H1 (cell line): Measurements from ENCODE around the gene VPS13C. TPM values are rescaled to one million over a fixed set of nuclear protein-coding genes. Genes with fewer than 3 reads are reported as not detected.

Source experiments
- CTCF ChIA-PET: fragments of 300-600 bp; sonication (Branson Sonifier 250); formaldehyde crosslinking; loops from one replicate; lab custom pipeline; 2021; ENCODE audit not compliant: partially characterized antibody; lab: Charles Lee
- POLR2A ChIA-PET: fragments of 300-600 bp; sonication (Branson Sonifier 250); formaldehyde crosslinking; loops from one replicate; lab custom pipeline; 2021; ENCODE audit warnings: inconsistent platforms; ENCODE audit not compliant: partially characterized antibody; lab: Charles Lee
- DNase-seq, 2 experiments: peaks; one replicate each; pipeline versions ENCODE4 v3.0.0 to v3.0.0-alpha.2; 2010 to 2022; ENCODE audit warnings: low spot score in 2 of 2, low read depth in 1 of 2, mixed read lengths in 1 of 2
- FAIRE-seq: peaks from 2 replicates; lab custom pipeline; 2011; peaks lifted over from hg19 to GRCh38; lab: Jason Lieb, UNC
- H2AFZ ChIP-seq: 2 replicates; pipeline ENCODE4 v1.8.1; 2012; ENCODE audit warnings: low read length, inconsistent platforms
- H2AK5ac ChIP-seq: 2 replicates; pipeline ENCODE4 v1.6.1; 2013; ENCODE audit warnings: low read depth, low read length
- H2BK120ac ChIP-seq: replicated peaks from 2 replicates; pipeline ENCODE3; 2013; ENCODE audit warnings: low read depth, low read length, inconsistent platforms
- H2BK12ac ChIP-seq: 2 replicates; pipeline ENCODE4 v1.6.1; 2013; ENCODE audit warnings: low read depth, low read length
- H2BK15ac ChIP-seq: 2 replicates; pipeline ENCODE4 v1.6.1; 2013; ENCODE audit warnings: low read length
- H2BK20ac ChIP-seq: 2 replicates; pipeline ENCODE4 v1.6.1; 2013; ENCODE audit warnings: low read length
- H2BK5ac ChIP-seq: 2 replicates; pipeline ENCODE4 v1.6.1; 2013; ENCODE audit warnings: low read depth, low read length
- H3K14ac ChIP-seq: 2 replicates; pipeline ENCODE4 v1.6.1; 2013; ENCODE audit warnings: inconsistent platforms; ENCODE audit not compliant: insufficient read length
- H3K18ac ChIP-seq: 2 replicates; pipeline ENCODE4 v1.6.1; 2013; ENCODE audit warnings: low read length; ENCODE audit errors: extremely low read depth
- H3K23ac ChIP-seq: 2 replicates; pipeline ENCODE4 v1.6.1; 2013; ENCODE audit warnings: inconsistent platforms; ENCODE audit not compliant: insufficient read length
- H3K23me2 ChIP-seq: 2 replicates; pipeline ENCODE4 v1.6.1; 2013; ENCODE audit warnings: low read depth, low read length
- H3K27ac ChIP-seq: 2 replicates; pipeline ENCODE4 v1.6.1; 2011; ENCODE audit warnings: low read depth, low read length, inconsistent platforms
- H3K27me3 ChIP-seq, 4 experiments: replicated peaks in 1 of 4; 1 replicate in 1 of 4; 2 replicates in 3 of 4; pipeline versions ENCODE4 v1.6.1 to v1.8.1; 2011 to 2013; ENCODE audit warnings: low read length in 3 of 4, mild to moderate bottlenecking in 3 of 4, inconsistent platforms in 2 of 4, mixed read lengths in 2 of 4, moderate library complexity in 1 of 4; ENCODE audit not compliant: control insufficient read depth in 3 of 4, insufficient read depth in 3 of 4; ENCODE audit errors: extremely low read depth in 1 of 4
- H3K36me3 ChIP-seq, 4 experiments: 2 replicates each; pipeline versions ENCODE4 v1.6.1 to v1.8.1; 2011 to 2013; ENCODE audit warnings: mild to moderate bottlenecking in 4 of 4, low read length in 3 of 4, moderate library complexity in 2 of 4, control low read depth in 1 of 4, inconsistent platforms in 1 of 4; ENCODE audit not compliant: insufficient read depth in 4 of 4, control insufficient read depth in 2 of 4
- H3K4ac ChIP-seq: replicated peaks from 2 replicates; pipeline ENCODE3; 2013; ENCODE audit warnings: low read length, low read depth, mixed read lengths, inconsistent platforms; ENCODE audit not compliant: insufficient read length
- H3K4me1 ChIP-seq, 4 experiments: replicated peaks in 1 of 4; 1 replicate in 1 of 4; 2 replicates in 3 of 4; pipeline versions ENCODE4 v1.6.1 to v1.8.1; 2011 to 2013; ENCODE audit warnings: low read length in 3 of 4, inconsistent platforms in 2 of 4, mixed read lengths in 1 of 4; ENCODE audit not compliant: insufficient read depth in 4 of 4, control insufficient read depth in 3 of 4
- H3K4me2 ChIP-seq, 2 experiments: 2 replicates each; pipeline versions ENCODE4 v1.6.1 to v1.8.1; 2011 to 2013; ENCODE audit warnings: low read depth in 2 of 2, low read length in 2 of 2, control low read depth in 1 of 2, inconsistent platforms in 1 of 2, mild to moderate bottlenecking in 1 of 2; ENCODE audit not compliant: insufficient read depth in 1 of 2
- H3K4me3 ChIP-seq, 4 experiments: fragments of 200-600, 300-600 bp in 1 of 4; sonication (generic), shearing (Covaris generic), sonication (Bioruptor Twin) in 1 of 4; 2 replicates each; pipeline versions ENCODE4 v1.5.1 to v1.8.1; 2011 to 2016; ENCODE audit warnings: low read length in 4 of 4, low read depth in 3 of 4, control low read depth in 2 of 4, inconsistent platforms in 2 of 4, mild to moderate bottlenecking in 2 of 4, mixed read lengths in 1 of 4, moderate library complexity in 1 of 4; ENCODE audit not compliant: insufficient read depth in 2 of 4; ENCODE audit errors: extremely low read depth in 1 of 4
- H3K56ac ChIP-seq: replicated peaks from 2 replicates; pipeline ENCODE3; 2013; ENCODE audit warnings: low read depth, mild to moderate bottlenecking, mixed read lengths, low read length, inconsistent platforms; ENCODE audit not compliant: insufficient read length
- H3K79me1 ChIP-seq: 2 replicates; pipeline ENCODE4 v1.6.1; 2013; ENCODE audit warnings: low read depth, low read length, control low read depth
- H3K79me2 ChIP-seq, 2 experiments: 2 replicates each; pipeline versions ENCODE4 v1.6.1 to v1.8.1; 2012 to 2013; ENCODE audit warnings: low read length in 2 of 2, mild to moderate bottlenecking in 2 of 2, inconsistent platforms in 1 of 2; ENCODE audit not compliant: insufficient read depth in 2 of 2, control insufficient read depth in 1 of 2
- H3K9ac ChIP-seq, 4 experiments: replicated peaks in 1 of 4; 1 replicate in 1 of 4; 2 replicates in 3 of 4; pipeline versions ENCODE4 v1.6.1 to v1.8.1; 2011 to 2013; ENCODE audit warnings: low read depth in 3 of 4, low read length in 3 of 4, control low read depth in 2 of 4, mild to moderate bottlenecking in 2 of 4, moderate library complexity in 2 of 4, inconsistent platforms in 1 of 4; ENCODE audit errors: extremely low read depth in 1 of 4
- H3K9me3 ChIP-seq, 2 experiments: 2 replicates each; pipeline versions ENCODE4 v1.6.1 to v1.8.1; 2012 to 2013; ENCODE audit warnings: mild to moderate bottlenecking in 2 of 2, moderate library complexity in 2 of 2, control low read depth in 1 of 2, inconsistent platforms in 1 of 2, low read depth in 1 of 2, low read length in 1 of 2, mixed read lengths in 1 of 2; ENCODE audit not compliant: insufficient read depth in 2 of 2
- H4K20me1 ChIP-seq, 2 experiments: replicated peaks in 1 of 2; 2 replicates each; pipeline versions ENCODE3 to v1.8.1; 2011 to 2013; ENCODE audit warnings: inconsistent platforms in 2 of 2, low read length in 2 of 2, mild to moderate bottlenecking in 1 of 2; ENCODE audit not compliant: insufficient read depth in 2 of 2, control insufficient read depth in 1 of 2
- H4K5ac ChIP-seq: 2 replicates; pipeline ENCODE4 v1.6.1; 2013; ENCODE audit warnings: low read length, low read depth, mixed read lengths, inconsistent platforms; ENCODE audit not compliant: insufficient read length
- H4K8ac ChIP-seq: 2 replicates; pipeline ENCODE4 v1.8.0; 2013; ENCODE audit warnings: mild to moderate bottlenecking, moderate library complexity, low read length, inconsistent platforms; ENCODE audit not compliant: insufficient read depth; ENCODE audit errors: extremely low read depth
- H4K91ac ChIP-seq: replicated peaks from 2 replicates; pipeline ENCODE3; 2013; ENCODE audit warnings: low read length, mixed read lengths, inconsistent platforms; ENCODE audit not compliant: insufficient read length
- ASH2L ChIP-seq: fragments of 200-600, 300-600 bp; sonication (generic); IDR thresholded peaks from one replicate; pipeline ENCODE4 v1.7.1; 2017; ENCODE audit warnings: low read length
- BACH1 ChIP-seq: IDR thresholded peaks from 2 replicates; pipeline ENCODE4 v1.6.1; 2012; ENCODE audit warnings: low read length, improper control_type of control experiment
- CTCF ChIP-seq, 3 experiments: IDR thresholded peaks; 1 replicate in 2 of 3; 2 replicates in 1 of 3; pipeline versions ENCODE4 v1.5.1 to v1.6.1; 2011; ENCODE audit warnings: low read length in 3 of 3, mild to moderate bottlenecking in 3 of 3, inconsistent platforms in 2 of 3, low read depth in 1 of 3, moderate library complexity in 1 of 3; ENCODE audit not compliant: insufficient read depth in 1 of 3; ENCODE audit errors: control extremely low read depth in 1 of 3
- EZH2 ChIP-seq: fragments of 200-600 bp; sonication (generic); IDR thresholded peaks from 2 replicates; pipeline ENCODE4 v1.7.1; 2012; ENCODE audit warnings: low read depth, mild to moderate bottlenecking, moderate library complexity, low read length, inconsistent platforms; ENCODE audit not compliant: severe bottlenecking
- PHF8 ChIP-seq: fragments of 200-600 bp; sonication (generic); conservative IDR thresholded peaks from 2 replicates; pipeline ENCODE4 v1.7.1; 2012; ENCODE audit warnings: low read depth, mild to moderate bottlenecking, inconsistent platforms, low read length, moderate library complexity
- RAD21 ChIP-seq, 2 experiments: IDR thresholded peaks in 1 of 2; conservative IDR thresholded peaks in 1 of 2; 2 replicates each; pipeline ENCODE4 v1.6.1; 2011; ENCODE audit warnings: low read depth in 2 of 2, low read length in 2 of 2, improper control_type of control experiment in 1 of 2, inconsistent platforms in 1 of 2, mild to moderate bottlenecking in 1 of 2, moderate library complexity in 1 of 2
- RNF2 ChIP-seq: fragments of 200-900, 300-1000 bp; sonication (generic); IDR thresholded peaks from 2 replicates; pipeline ENCODE4 v1.7.1; 2016; ENCODE audit warnings: borderline replicate concordance, low read depth, mild to moderate bottlenecking, antibody characterized with exemption, low read length; ENCODE audit not compliant: poor library complexity, severe bottlenecking; ENCODE audit errors: missing control alignments
- SIN3A ChIP-seq, 2 experiments: IDR thresholded peaks in 1 of 2; conservative IDR thresholded peaks in 1 of 2; 2 replicates each; pipeline ENCODE4 v1.6.1; 2011 to 2012; ENCODE audit warnings: low read length in 2 of 2, improper control_type of control experiment in 1 of 2, low read depth in 1 of 2, mild to moderate bottlenecking in 1 of 2
- WGBS, 2 experiments: shearing (Covaris generic) in 1 of 2; methylation state at CpG; one replicate each; pipeline versions ENCODE4 v1.1.6 to v1.1.7; 2013 to 2015; ENCODE audit warnings: low lambda C conversion rate in 2 of 2, mixed read lengths in 2 of 2, inconsistent platforms in 1 of 2, low coverage in 1 of 2, missing lambda C conversion rate in 1 of 2; ENCODE audit not compliant: insufficient replicate concordance in 2 of 2, insufficient coverage in 1 of 2, insufficient read length in 1 of 2; ENCODE audit errors: extremely low coverage in 1 of 2, missing lambda C conversion rate in 1 of 2; 5-methylcytosine and 5-hydroxymethylcytosine counted together
- polyA plus RNA-seq, 7 experiments: library from polyadenylated mRNA; depleted of rRNA in 3 of 7; stranded (reverse) in 5 of 7; unstranded in 2 of 7; fragments of >200 nt in 5 of 7; fragments of 200-250 nt in 2 of 7; gene quantifications; 1 replicate in 5 of 7; 2 replicates in 1 of 7; 4 replicates in 1 of 7; pipeline versions ENCODE4 v1.2.1 to v1.2.3, GENCODE V29; 2011 to 2013; ENCODE audit warnings: missing spikeins in 2 of 7, mixed read lengths in 2 of 7
- total RNA-seq: library from RNA; stranded (reverse); fragmentation: NEBNext Ultra II Directional; extraction: Animal tissue kit (Norgen Biotek cat#: 25700); gene quantifications from 2 replicates; pipeline ENCODE4 v1.2.1, GENCODE V29; 2021

VPS13C gene
- total and polyA plus RNA-seq, 2 of the 8 experiments (the other 6 are each of a cell fraction or from before 2014, with no cell fraction given): 4.8 to 18.8 TPM

GRCh38 chr15:61835496-61836106 lies 224.6 kb downstream of the VPS13C start:
- no peak overlapping the region for H3K9ac ChIP-seq
- no peak overlapping the region for H3K18ac ChIP-seq
- peak overlapping the region in 1 of 2 experiments; percentile 56; a peak in 3 of 4 replicates for H3K4me2 ChIP-seq
- no peaks in the 10 kb centered on the region for H3K36me3 ChIP-seq
- FAIRE-seq (peak; percentile 89), DNase-seq (peak; percentile 56 to 89)
- ChIA-PET POLR2A (no interaction called here), CTCF (interaction anchor here (0.6 to 4.9 kb wide), 46 partner anchors 10 to 912 kb away, joined by 3 to 56 read pairs (median 4); no protein-coding TSS in a partner anchor)
- no peak overlapping the region for H3K56ac ChIP-seq
- H4K5ac ChIP-seq: no peak overlapping the region
- no peak overlapping the region for H3K27ac ChIP-seq
- no peak overlapping the region for H3K4me3 ChIP-seq
- H4K20me1 ChIP-seq: no peaks in the 10 kb centered on the region
- no peak overlapping the region; the same call in 1 of the 2 replicates for H4K8ac ChIP-seq
- H3K79me2 ChIP-seq: no peaks in the 10 kb centered on the region
- no peak overlapping the region for H4K91ac ChIP-seq
- H3K27me3 ChIP-seq: no peaks in the 10 kb centered on the region
- 19% methylated on average over 9 of the region's 9 CpGs; no CpG with 5 or more reads in 1 of the 2 experiments for WGBS, 2 experiments
- peaks cover 0 to 11% (median under 1%) of the 10 kb centered on the region in 4 experiments; a peak in 5 of 7 replicates for H3K4me1 ChIP-seq
- H2BK12ac ChIP-seq: no peak overlapping the region
- no peaks in the 10 kb centered on the region for H3K79me1 ChIP-seq
- no peak overlapping the region for H2BK120ac ChIP-seq
- H2AFZ ChIP-seq: peak overlapping the region; percentile 86
- H3K23ac ChIP-seq: no peak overlapping the region
- H2BK20ac ChIP-seq: no peak overlapping the region
- no peak overlapping the region for H2AK5ac ChIP-seq
- H2BK5ac ChIP-seq: no peak overlapping the region
- no peak overlapping the region for H3K14ac ChIP-seq
- no peaks in the 10 kb centered on the region for H3K9me3 ChIP-seq
- no peak overlapping the region for H3K4ac ChIP-seq
- no peaks in the 10 kb centered on the region for H3K23me2 ChIP-seq
- 0 out of 2 replicates have a peak overlapping the region, but pooled peaks have one; percentile 5 for H2BK15ac ChIP-seq
- TF ChIP-seq BACH1 (no peak), EZH2 (no peak), RNF2 (no peak), RAD21 (IDR thresholded peaks at IDR 0.05 in 1 of 2, conservative IDR thresholded peaks at IDR 0.05 in 1 of 2; ENCODE audit: low read depth in 2 of 2, low read length in 2 of 2) (peak; percentile 96 to 97), SIN3A (conservative IDR thresholded peaks at IDR 0.05 in 1 of 2, IDR thresholded peaks at IDR 0.05 in 1 of 2; ENCODE audit: low read depth in 1 of 2, low read length in 2 of 2) (no peak), PHF8 (no peak), CTCF (IDR thresholded peaks at IDR 0.05; ENCODE audit: control extremely low read depth in 1 of 3, insufficient read depth in 1 of 3, low read depth in 1 of 3, low read length in 3 of 3) (peak; percentile 72 to 90 (median 82)), ASH2L (no peak)
